Stimulated activated CD4-positive, alpha-beta T cell treated with anti-CD3 and anti-CD28 coated beads, Interleukin-4, amount 100 ng/mL, for 1 hour (primary cell): ENCODE data around the gene ENDOU.

Source experiments
- DNase-seq: peaks from one replicate; pipeline ENCODE4 v3.0.0-alpha.2; 2020

The ENDOU gene, protein sequence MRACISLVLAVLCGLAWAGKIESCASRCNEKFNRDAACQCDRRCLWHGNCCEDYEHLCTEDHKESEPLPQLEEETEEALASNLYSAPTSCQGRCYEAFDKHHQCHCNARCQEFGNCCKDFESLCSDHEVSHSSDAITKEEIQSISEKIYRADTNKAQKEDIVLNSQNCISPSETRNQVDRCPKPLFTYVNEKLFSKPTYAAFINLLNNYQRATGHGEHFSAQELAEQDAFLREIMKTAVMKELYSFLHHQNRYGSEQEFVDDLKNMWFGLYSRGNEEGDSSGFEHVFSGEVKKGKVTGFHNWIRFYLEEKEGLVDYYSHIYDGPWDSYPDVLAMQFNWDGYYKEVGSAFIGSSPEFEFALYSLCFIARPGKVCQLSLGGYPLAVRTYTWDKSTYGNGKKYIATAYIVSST

DNA sequence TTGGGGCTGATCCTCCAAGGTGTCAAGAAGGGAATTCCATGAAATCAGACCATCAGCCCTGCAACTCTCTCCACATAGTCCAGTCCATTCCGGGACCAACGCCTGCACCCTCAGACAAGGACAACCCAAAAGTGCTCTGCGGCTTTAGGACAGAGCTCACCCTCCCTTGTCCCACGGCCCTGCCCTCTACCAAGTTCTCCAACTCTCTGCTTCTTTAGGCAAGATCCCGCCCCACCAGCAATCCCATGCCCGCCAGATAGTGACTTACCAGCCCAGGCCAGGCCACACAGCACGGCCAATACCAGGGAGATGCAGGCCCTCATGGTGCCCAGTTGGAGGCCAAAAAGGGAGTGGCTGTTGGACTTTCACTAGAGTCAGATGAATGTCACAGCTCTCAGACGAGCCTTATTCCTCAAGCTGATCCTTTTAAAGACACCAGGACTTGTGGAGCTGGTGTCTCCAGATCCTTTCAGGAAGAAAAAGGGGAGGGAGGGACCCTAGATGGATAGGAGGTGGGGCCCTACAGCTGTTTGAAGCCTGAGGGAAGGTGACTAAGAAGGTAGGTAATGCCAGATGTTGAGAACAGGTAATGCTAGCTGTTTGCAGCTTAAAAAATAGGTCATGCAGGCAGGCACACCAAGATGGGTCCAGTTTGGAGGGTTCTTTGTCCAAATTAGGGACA lies at the start of gene ENDOU:
ENDOU (minus strand) TSS at position 400 of the 682 bp plus-strand sequence; CDS start at position 323, 77 bp downstream.
- DNase-seq = no peak

DNA sequence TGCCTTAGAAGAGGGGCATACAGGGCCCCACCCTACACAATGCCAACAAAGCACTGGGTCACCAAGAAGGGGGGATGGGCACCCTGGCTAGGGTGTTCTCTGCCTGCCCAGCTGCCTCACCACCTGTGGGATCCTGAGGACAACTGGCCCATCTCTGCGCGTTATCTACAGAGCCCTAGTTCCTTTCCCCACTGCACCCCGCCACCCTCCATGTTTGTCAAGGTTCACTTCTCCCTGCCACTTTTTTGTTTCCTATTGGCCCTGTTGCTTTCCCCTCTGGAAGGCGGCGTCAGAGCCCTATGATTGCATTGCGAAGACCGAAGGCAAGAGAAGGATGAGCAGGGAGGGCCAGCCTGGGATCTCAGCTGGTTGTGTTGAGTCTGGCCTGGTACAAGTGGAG lies 49.4 kb upstream of the ENDOU start:
- no peak for DNase-seq

DNA sequence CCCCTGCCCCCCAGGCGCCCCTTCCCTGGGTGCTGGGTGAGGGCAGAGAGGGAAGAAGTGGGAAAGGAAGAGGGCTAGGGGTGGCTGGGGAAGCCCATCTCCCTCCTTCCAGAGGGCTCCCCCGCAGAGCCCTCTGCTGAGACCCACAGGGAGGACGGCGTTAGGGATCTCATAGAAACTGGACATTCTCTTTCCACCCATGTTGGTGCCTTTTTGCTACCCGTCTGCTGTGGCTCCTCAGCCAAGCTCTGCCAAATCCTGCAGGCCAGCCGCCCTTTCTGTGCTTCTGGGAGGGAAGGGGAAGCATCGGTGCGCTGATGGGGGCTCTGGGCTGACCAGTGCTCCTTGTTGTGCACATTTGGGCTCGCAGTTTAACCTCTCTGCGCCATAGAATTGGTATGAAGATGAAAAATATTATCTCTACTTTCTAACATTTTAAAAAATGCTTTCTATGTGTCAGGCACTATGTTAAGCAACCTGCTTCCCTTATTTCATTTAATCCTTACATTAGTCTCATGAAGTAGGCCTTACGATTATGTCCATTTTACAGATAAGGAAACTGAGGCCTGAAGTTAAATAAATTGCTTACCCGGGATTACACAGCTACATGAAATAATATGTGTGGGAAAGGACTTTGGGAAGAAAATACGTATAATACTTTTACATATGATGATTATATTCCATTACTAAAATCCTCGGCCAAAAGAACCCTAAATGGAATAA lies 48.7 kb upstream of the ENDOU start:
- DNase-seq = no peak

DNA sequence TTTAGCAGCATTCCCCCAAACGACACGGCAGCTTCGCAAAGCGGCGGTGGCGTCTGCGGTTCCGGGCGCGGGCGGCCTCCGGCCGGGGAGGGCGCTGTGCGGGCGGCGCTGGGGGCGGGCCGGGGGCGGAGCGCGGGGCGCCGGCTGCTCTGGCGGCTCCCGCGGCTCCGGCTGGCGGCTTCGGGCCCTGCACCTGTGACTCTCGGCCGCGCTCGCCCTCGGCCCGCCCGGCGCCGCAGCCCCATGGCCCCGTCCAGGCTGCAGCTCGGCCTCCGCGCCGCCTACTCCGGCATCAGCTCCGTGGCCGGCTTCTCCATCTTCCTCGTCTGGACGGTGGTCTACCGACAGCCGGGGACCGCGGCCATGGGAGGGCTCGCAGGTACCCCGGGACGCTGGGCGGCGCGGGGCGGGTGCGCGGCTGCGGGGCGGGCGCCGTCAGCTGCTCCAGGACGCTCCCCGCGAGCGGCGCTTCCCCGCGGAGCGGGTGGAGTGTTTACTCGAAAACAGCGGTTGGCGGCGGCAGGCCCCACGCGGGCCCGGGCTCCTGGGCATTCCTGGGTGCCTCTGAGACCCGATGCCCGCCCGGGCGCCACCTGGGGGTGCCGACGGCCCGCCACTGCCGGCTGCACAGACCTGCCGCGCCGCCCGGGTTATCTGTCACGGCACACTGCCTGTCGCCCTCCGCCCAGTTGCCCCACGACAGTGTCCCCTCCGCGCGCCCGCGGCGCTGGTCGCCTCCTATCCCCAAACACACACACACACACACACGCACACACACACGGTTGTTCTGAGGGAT lies 48.0 kb upstream of the ENDOU start, which contains the start of gene SLC48A1:
SLC48A1 (plus strand) TSS at position 177 of the 796 bp plus-strand sequence; CDS start at position 244, 67 bp downstream.
- DNase-seq = peak; percentile 76

DNA sequence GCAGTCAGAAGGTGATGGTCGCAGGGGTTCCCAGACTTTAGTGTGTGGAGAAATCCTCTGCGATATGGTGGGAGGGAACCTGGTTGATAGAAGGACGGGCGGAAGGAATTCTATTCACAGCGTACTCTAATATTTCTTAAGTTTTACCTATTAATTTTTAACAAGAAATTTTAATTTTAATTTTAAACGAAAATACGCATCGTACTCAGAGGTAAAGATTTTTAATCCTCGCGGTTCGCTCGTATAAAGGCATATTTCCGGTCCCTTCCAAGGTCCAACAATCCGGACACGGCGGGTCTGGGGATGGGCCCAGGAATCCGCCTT lies 47.4 kb upstream of the ENDOU start:
- no peak for DNase-seq

DNA sequence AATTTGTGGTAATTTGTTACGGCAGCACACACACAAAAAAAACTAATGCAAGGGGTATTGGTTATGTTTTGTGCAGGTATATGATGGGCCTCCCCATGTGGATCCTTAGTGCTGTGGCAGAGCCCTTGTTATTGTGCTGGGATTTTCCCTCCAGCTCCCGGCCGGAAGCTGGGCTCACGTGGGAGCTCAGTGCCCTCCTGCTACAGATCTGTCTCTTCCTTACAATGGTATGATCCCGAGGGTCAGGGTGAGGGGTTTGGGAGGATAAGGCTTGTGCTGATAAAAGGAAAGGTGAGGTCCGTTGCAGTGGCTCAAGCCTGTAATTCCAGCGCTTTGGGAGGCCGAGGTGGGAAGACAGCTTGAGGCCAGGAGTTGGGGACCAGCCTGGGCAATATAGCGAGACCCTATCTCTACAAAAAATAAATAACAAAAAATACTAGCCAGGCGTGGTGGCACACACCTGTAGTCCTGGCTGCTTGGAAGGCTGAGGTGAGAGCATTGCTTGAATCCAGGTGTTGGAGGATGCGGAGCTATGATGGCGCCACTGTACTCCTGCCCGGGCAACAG lies 46.9 kb upstream of the ENDOU start:
- no peak for DNase-seq

DNA sequence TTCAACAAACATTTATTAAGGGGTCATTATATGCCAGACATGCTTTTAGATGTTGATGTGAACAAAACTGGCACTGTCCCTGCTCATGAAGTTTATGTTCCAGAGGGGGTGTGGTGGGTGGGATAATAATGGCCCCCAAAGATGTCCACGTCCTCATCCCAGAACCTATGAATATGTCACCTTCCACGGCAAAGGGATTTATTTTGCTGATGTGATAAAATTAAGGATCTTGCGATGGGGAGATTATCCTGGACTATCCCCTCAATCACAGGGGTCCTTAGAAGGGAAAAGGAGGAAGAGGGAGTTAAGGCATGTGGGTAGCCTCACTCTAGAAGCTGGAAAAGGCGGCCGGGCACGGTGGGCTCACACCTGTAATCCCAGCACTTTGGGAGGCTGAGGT lies 46.0 kb upstream of the ENDOU start:
- DNase-seq = no peak

DNA sequence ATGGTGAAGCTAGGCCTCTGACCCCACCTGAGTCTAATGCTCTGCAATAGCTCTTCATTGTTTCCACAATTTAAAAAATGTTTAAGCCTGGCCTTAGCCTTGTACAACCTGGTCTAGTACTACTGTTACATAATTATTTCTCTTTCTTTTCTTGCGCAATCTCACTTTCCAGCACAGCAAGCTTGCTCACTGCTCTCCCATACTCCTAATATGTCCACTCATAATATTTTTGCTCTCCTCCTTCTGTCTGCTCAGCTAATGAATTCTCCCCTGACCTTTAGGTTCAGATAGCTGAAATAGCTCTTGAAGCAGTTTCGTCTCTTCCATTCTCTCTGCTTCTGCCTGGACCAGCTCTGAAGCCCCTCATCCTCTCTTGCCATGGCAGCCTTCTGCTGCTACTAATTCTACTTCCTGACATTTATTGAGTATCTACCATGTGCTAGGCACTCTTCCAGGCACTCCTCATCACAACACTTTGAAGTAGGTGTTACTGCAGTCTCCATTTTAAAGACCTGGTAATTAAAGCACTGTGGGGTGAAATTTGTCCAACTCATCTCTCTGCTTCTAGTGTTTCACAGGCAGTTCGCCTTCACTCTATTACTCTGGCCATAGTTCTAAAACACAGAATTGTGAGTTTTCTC lies 44.9 kb upstream of the ENDOU start:
- DNase-seq = no peak

DNA sequence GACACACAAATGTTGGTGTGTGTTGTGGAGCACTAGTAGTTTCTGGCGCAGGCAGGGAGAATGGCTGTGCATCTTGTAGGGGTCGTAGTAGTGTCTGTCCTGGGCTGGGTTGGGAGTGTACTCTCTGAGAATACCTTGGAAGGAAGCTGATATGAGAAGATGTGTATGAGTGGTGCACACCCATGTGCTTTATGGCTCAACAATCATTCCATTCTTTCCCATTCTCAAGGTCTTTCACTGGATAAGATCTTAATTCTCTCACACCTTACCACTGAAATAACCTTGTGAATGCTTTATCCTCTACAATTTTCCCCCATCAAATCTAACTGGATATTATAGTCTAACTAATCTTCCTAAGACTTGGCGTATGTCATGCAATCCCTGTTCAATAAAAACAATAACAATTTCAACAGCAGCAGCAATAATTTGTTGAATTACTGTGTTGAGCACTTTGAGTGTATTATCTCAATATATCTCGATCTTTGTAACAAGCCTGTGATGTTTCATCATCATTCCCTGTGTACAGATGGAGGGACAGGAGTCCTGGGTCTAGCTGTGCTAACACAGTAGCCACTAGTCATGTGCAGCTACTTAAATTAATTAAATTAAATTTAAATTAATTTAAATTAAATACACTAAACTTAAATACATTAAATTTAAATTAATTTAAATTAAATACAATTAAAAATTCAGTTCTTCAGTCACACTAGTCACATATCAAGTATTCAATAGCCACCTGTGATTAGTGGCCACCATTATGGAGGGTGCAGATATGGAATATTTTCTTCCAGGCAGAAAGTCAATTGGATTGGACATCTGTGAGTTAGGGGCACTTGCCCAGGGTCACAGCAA lies 44.2 kb upstream of the ENDOU start:
- no peak for DNase-seq

DNA sequence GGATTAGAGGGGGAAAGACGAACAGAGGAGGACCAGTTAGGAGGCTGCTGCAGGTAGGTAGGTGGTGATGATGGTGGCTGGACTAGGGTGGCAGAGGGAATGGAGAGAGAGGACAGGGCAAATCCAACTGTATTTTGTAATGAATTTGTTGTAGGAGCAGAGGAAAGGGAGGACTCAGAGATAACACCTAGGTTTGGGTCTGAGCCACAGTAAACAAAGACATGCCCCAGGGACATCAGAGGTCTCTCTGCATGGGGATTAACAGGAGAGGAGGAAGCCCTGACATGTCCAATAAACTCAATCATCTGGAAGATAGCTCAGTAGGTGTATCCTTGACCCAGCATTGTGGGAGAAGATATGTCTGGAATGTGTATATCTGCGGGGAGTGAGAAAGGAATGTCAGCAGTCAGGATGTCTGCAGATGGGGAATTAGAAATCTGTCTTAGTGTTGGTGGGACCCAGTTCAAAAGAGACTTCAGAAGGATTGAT lies 43.1 kb upstream of the ENDOU start:
- no peak for DNase-seq

DNA sequence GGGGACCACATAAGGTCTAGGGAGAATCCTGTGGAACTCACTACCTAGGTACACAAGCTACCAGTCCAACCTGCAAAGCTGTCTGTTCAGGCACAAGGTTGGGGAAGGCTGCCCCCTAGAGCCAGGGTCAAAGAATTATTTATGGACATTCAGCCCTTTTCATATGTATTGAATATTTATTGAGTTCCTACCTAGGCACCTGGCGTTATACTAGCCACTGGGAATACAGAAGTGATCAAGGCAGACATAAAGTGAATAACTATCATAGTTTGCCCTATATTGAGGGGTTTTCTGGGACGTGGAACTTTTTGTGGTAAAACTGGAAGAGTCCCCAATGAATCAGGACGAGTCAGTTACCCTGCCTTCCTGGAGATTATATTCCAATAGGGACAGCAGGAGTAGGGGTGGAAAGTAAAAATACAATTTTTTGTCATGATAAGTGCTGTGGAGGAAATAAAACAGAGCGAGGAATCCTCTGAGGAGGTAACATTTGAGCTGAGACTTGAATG lies 42.0 kb upstream of the ENDOU start:
- DNase-seq = peak; percentile 73

DNA sequence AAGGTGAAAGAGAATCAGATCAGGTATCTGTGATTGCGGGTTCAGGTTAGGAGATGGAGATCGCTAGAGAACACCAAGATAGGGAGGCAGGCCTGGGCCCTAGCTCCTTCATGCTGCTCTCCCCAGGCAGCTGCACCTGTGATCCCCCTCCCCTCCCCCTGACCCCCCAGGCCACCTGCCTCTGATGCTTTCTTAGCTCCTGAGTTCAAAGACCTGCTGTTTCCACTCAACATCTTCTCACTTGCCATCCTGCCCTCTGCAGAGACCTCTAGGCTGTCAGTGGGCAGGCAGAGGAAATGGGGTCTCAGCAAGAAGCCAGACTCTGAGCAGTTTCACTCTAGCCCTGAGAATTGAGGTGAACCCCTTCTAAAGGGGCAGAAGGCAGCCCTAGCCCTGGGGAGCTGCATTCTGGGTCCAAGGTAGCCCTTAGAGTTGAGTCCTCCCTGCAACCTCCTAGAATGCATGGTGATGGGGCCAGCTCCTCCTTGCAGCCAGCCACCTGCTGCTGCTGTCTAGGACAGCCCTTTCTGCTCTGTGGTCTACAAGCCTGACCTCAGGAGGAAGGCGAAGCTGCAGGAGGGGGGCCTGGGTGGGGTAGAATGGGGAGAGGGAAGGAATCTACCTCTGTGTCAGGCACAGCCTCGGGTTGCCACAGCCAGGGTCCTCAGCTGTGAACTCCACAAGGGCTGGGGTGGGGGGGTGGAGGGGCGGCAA lies 41.4 kb upstream of the ENDOU start:
- DNase-seq = no peak

DNA sequence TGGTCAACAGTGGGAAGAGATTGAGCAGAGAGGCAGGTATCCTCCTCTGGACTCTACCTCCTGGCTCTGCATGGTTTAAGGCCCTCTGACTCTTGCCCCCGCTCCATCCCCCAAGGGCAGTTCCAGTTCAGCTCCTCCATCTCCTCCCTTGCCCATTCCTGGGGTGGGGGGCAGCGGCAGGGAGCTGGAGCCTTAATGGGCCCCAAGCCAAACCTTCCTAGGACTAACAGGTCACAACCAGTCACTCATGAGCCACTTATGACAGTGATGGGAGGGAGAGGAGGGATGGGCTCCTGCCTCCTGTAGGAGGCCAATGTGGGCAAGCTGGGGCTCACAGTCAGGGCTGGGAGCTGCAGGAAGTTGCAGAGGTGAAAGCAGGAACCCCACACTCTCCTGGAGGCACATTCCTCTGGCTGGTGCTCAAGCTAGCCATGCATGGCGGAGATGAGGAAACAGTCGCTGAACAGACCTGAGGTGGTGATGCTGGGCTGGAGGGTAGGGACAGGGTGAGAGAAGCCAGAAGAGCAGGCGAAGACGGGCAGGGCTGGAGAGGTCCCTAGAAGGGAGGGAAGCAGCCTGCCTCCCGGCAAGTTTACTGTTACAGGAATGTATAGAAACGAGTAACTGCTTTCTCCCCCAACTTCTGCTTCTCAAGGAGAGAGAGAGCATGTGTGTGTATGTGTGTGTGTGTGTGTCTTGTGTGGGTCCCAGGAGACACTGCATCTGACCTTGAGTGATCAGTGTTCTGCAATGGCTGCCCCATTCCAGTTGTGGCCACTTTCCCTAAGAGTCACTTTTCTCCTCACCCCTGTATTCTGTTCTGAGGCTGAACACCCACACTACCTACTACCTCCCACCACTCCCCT lies 38.4 kb upstream of the ENDOU start:
- no peak for DNase-seq

DNA sequence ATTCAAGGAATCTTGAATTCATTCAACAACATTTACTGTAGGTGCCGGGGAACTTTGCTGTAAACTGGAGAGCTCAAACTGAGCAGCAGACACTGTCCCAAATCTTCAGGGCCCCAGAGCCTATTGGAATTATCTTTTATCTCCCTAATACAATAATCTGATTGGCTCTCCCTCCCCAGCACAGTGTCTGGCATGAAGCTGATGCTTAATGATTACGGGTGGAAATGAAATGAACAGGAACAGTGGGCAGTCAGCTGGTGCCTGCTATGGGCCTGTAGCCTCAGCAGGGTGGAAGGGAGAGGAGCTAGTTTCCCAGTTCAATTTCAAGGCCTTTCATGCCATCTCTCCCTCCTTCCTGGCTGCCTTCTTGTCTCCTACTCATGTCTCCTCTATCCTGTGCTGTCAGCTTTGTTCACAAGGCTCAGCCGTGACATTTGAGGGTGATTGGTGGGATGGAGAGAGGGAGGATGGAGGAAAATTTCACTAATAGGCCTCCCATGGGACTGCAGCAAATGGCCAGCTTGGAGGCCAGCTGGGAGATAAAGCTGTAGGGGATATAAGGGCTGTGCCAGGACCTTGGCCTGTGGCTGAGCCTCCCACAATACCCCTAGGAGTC lies 37.7 kb upstream of the ENDOU start:
- DNase-seq = no peak

DNA sequence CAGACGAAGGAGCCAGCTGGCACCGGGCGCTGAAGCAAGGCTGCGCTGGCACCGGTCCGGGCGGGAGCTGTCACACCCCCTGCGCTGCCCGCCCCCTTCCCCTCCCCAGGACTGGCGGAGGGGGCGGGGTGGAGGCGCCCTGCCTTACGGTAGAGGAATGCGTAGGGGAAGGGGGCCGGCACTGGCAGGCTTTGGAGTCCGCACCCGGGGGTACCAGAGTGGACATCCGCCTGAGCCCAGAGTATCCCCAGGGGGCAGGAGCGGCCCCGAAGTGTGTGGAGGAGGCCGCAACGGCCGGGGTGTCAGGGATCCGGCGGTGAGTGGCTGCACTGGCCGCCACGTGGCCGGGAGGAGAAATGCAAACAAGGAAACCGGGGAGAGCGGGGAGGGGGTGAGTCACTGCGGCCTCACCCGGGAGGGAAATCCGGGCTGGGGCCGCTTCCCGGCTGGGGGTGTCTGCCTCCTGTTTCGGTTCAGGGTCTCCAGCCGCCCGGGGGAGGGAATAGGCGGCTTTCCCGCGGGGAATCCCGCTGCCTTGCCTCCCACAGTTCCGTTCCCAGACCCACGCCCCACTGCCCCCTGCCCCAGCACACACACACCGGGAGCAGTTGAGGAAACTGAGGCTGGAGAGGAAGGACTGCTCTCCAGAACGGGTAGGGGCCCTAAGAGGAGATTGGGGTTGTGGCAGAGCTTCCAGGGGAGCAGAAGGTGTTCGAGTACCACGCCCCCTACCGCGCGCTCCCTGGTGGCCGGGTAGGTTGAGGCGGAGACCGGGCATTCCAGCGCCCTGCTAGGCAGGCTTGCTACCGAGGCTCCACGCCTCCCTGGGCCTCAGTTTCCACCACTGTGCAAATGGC lies 33.8 kb upstream of the ENDOU start, which contains the start of gene RAPGEF3:
RAPGEF3 (minus strand) TSS at position 47 of the 857 bp plus-strand sequence. CDS start 324 bp downstream, outside the sequence.
- peak; percentile 70 for DNase-seq

DNA sequence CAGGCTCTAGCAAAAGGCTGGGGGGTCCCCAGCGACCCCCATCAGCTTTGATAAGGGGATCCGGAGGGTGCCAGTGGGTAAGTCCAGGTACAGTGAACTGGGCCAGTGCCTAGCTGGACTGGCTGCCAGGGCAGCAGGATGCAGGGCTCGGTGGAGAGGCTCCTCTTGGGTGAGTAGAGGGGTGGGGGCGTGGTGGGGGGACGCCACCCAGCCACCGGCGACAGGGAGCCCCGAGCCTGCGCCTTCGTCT lies 33.2 kb upstream of the ENDOU start:
- DNase-seq = no peak

DNA sequence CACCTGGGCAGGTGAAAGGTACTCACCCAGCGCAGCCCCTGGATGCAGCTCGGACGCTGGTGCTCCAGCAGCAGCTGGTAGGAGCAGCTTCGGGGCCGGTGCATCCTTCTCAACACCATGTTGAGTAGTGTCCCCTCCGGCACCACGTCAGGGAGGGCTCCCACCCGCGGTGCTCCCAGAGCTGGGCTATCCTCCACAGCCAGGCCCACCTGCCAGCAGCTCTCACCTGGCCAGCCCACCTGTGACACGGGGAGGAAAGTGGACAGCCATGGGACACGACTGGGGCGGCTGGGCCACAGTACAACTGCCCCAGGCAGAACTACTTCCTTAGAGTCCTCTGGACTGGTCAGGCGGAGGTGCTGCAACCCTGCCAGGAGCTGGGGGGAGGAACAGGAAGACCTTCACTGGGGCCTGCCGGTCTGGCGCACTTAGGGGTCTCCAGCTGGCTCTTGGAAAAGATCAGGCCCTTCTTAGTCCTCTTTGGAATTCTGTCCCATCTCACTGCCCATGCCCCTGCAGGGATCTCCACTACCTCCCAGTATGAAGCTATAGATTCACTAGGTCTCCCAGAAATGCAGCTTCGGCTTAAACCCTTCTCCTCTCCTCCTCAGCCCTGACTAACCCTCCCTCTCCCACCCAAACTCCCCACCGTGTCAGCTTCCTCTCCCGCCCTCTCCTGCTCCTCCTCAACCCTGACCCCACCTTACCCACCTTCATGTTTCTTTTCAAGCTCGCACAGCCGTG lies 32.7 kb upstream of the ENDOU start:
- DNase-seq = no peak
